Pancreas (tissue), 10 donors: ENCODE measurements around the gene TRAFD1. TPM values are rescaled to one million over a fixed set of nuclear protein-coding genes. Genes with fewer than 3 reads are reported as not detected.

Source experiments
- ATAC-seq, 4 donors: fragments of 200-7000 bp; cut with Tn5 transposase; one replicate each; pipeline versions ENCODE4 v1.8.0 to v1.9.1; 2020; ENCODE audit warnings: mild to moderate bottlenecking in 4 of 4, moderate library complexity in 4 of 4
- DNase-seq, 6 donors: peaks; one replicate each; pipeline ENCODE4 v3.0.0-alpha.2; 2020
- FAIRE-seq: peaks from 2 replicates; lab custom pipeline; 2012; peaks lifted over from hg19 to GRCh38; lab: Jason Lieb, UNC
- H3K27ac ChIP-seq, 4 donors: fragments of 200-600 bp; sonication (generic); 1 replicate in 3 of 4; 2 replicates in 1 of 4; pipeline versions ENCODE4 v1.5.0 to v1.8.0; 2020
- H3K27me3 ChIP-seq, 4 donors: fragments of 200-600 bp; one replicate each; pipeline ENCODE4 v1.8.0; 2021
- H3K36me3 ChIP-seq, 3 donors: fragments of 200-600 bp; sonication (generic) in 1 of 3; one replicate each; pipeline versions ENCODE4 v1.5.0 to v1.8.0; 2020 to 2021
- H3K4me1 ChIP-seq, 3 donors: fragments of 200-600 bp; one replicate each; pipeline ENCODE4 v1.8.0; 2021
- H3K4me3 ChIP-seq, 4 donors: fragments of 200-600 bp; sonication (generic) in 2 of 4; one replicate each; pipeline versions ENCODE4 v1.5.0 to v1.8.0; 2020 to 2021
- H3K9me3 ChIP-seq, 4 donors: fragments of 200-600 bp; one replicate each; pipeline ENCODE4 v1.8.0; 2021
- CTCF ChIP-seq, 4 donors: fragments of 200-600 bp; sonication (generic) in 3 of 4; IDR thresholded peaks; one replicate each; pipeline versions ENCODE4 v1.5.0 to v1.8.0; 2021; ENCODE audit warnings: antibody characterized with exemption in 4 of 4
- WGBS, 2 donors: extraction: QIAGEN DNeasy Blood & Tissue Kit; methylation state at CpG; one replicate each; pipeline ENCODE4 v1.1.7; 2013; 5-methylcytosine and 5-hydroxymethylcytosine counted together
- intact Hi-C, 3 donors: fragments of 100-400 bp; cut with DNase I; formaldehyde crosslinking; loops; one replicate each; pipeline versions ENCODE4 v1.11.1 to v1.14.2; 2022
- polyA plus RNA-seq, 2 donors: library from polyadenylated mRNA; stranded (reverse); fragments of 200-250 nt; gene quantifications; one replicate each; pipeline ENCODE4 v1.2.3, GENCODE V29; 2013
- total RNA-seq, 6 donors: library from RNA; stranded (reverse); fragmentation: NEBNext Ultra II Directional in 4 of 6; extraction: Animal tissue kit (Norgen Biotek cat#: 25700) in 4 of 6; gene quantifications; one replicate each; pipeline versions ENCODE4 v1.2.1 to v1.2.4, GENCODE V29; 2021 to 2023
- donor health status: healthy with polysubstance abuse.
- donor health status: DM: no; HTN: no; CAD: no; lungs with moderate emphysema.
- donor health status: DM: no; HTN: no; CAD: no.
- donor health status: control.
- donor health status: control.
- donor health status: Bipolar disorder and iron deficiency.
- donor health status: DM: yes; HTN: yes; CAD: no.
- donor health status: DM: no; HTN: no; CAD: no.
- donor health status: DM: no; HTN: no; CAD: no.
- donor health status: DM: yes; HTN: yes; CAD: no.

TRAFD1 gene
- total and polyA plus RNA-seq, 8 donors = 5.9 to 18.2 (median 8.5) TPM

- no peak for TF ChIP-seq CTCF (IDR thresholded peaks at IDR 0.05)
- intact Hi-C loops = loop anchor here in 1 of 3 donors (10.0 kb wide), 1 partner anchor 192 kb away; the partner anchor contains the start of gene HECTD4
- WGBS, 2 donors = 93 to 94% methylated on average over 13 of the region's 13 CpGs
- Histone ChIP-seq H3K27ac (no peak overlapping the region), H3K36me3 (peaks cover 0 to 38% (median 7%) of the 10 kb centered on the region in 3 donors), H3K4me3 (no peak overlapping the region), H3K9me3 (no peaks in the 10 kb centered on the region), H3K27me3 (no peaks in the 10 kb centered on the region), H3K4me1 (no peaks in the 10 kb centered on the region)
- FAIRE-seq (no peak), ATAC-seq (no peak), DNase-seq (no peak)
Observed at GRCh38 chr12:112192475-112192874, 67.1 kb downstream of the TRAFD1 start.

GRCh38 chr12:112194601-112195247, 69.4 kb downstream of the TRAFD1 start:
- intact Hi-C loops = loop anchor here in 1 of 3 donors (10.0 kb wide), 1 partner anchor 190 kb away; the partner anchor contains the start of gene HECTD4
- no peak for TF ChIP-seq CTCF (IDR thresholded peaks at IDR 0.05)
- Histone ChIP-seq H3K36me3 (peaks cover 0 to 40% (median 7%) of the 10 kb centered on the region in 3 donors), H3K4me3 (no peak overlapping the region), H3K9me3 (no peaks in the 10 kb centered on the region), H3K27me3 (no peaks in the 10 kb centered on the region), H3K4me1 (no peaks in the 10 kb centered on the region), H3K27ac (no peak overlapping the region)
- DNase-seq = no peak
- no peak for ATAC-seq
- 95 to 97% methylated on average over 20 of the region's 20 CpGs for WGBS, 2 donors
- no peak for FAIRE-seq

GRCh38 chr12:112196196-112196875, 71.0 kb downstream of the TRAFD1 start:
- Histone ChIP-seq H3K27me3 (no peaks in the 10 kb centered on the region), H3K27ac (no peak overlapping the region), H3K9me3 (no peaks in the 10 kb centered on the region), H3K4me1 (no peaks in the 10 kb centered on the region), H3K36me3 (peaks cover 0 to 42% (median 7%) of the 10 kb centered on the region in 3 donors), H3K4me3 (no peak overlapping the region)
- intact Hi-C loops = loop anchor here in 1 of 3 donors (10.0 kb wide), 1 partner anchor 188 kb away; the partner anchor contains the start of gene HECTD4
- 88 to 89% methylated on average over 9 of the region's 9 CpGs for WGBS, 2 donors
- ATAC-seq (no peak), FAIRE-seq (no peak), DNase-seq (no peak)
- no peak for TF ChIP-seq CTCF (IDR thresholded peaks at IDR 0.05)

DNA sequence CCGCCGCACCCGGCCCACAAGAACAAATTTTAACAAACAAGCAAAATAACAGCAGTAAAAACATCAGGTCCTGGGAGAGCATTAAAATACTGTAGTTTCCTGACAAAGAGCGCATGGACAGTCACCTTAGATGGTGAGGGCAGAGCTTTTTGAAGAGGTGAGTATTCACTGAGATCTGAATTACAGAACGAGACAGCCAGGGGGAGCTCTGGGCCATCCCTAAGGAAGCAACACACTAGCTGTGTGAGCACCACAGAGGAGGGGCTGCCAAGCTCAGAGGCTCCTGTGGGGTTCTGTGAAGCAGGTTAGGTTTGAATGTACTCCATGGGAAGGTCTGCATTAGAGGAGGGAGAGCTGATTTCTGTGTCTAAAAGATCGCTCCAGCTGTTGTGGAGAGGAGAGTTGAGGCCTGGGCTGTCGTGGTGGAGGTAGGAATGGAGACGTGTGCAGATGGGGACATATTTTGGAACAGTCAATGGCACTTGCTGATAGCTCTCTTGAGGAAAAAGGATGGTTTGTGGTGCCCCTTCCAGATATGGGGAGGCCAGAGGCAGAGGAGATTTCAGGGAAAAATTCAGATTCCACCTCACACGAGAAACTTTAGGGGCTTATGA, 72.9 kb downstream of the TRAFD1 start:
- intact Hi-C loops = loop anchor here in 1 of 3 donors (10.0 kb wide), 1 partner anchor 187 kb away; the partner anchor contains the start of gene HECTD4
- Histone ChIP-seq H3K4me1 (no peaks in the 10 kb centered on the region), H3K9me3 (no peaks in the 10 kb centered on the region), H3K4me3 (no peak overlapping the region), H3K27me3 (no peaks in the 10 kb centered on the region), H3K36me3 (peaks cover 0 to 35% (median 11%) of the 10 kb centered on the region in 3 donors), H3K27ac (no peak overlapping the region)
- ATAC-seq (peak; percentile 53 to 90 (median 89)), FAIRE-seq (no peak), DNase-seq (peak in 2 of 6 donors; percentile 33 to 43)
- peak in 2 of 4 donors; percentile 33 to 37 for TF ChIP-seq CTCF (IDR thresholded peaks at IDR 0.05)
- 87% methylated on average over 9 of the region's 9 CpGs for WGBS, 2 donors
